Progenitor cell of endocrine pancreas (in vitro differentiated cells): ENCODE measurements around the gene STIL. TPM values are rescaled to one million over a fixed set of nuclear protein-coding genes. Genes with fewer than 3 reads are reported as not detected.

Experiments
- DNase-seq: peaks from one replicate; pipeline ENCODE4 v3.0.0; 2021; ENCODE audit warnings: low spot score; ENCODE audit not compliant: unreplicated experiment
- H3K27ac Mint-ChIP-seq: 2 replicates; pipeline ENCODE4 v1.8.0; 2021; ENCODE audit warnings: mild to moderate bottlenecking, moderate library complexity, mixed read lengths
- H3K27me3 Mint-ChIP-seq: 2 replicates; pipeline ENCODE4 v1.8.0; 2021; ENCODE audit warnings: mixed read lengths
- H3K36me3 Mint-ChIP-seq: 2 replicates; pipeline ENCODE4 v1.8.0; 2022; ENCODE audit warnings: mixed read lengths; ENCODE audit not compliant: insufficient read depth
- H3K4me1 Mint-ChIP-seq: 2 replicates; pipeline ENCODE4 v1.8.0; 2021; ENCODE audit warnings: low read depth, mixed read lengths
- H3K4me3 Mint-ChIP-seq: 2 replicates; pipeline ENCODE4 v1.8.0; 2021; ENCODE audit warnings: low read depth, mild to moderate bottlenecking, moderate library complexity, mixed read lengths
- H3K9me3 Mint-ChIP-seq: 2 replicates; pipeline ENCODE4 v1.8.0; 2021; ENCODE audit warnings: low read depth, mixed read lengths
- CTCF ChIP-seq: fragments of 200-600 bp; sonication (generic); IDR thresholded peaks from one replicate; pipeline ENCODE4 v1.5.0; 2021; ENCODE audit warnings: antibody characterized with exemption, mild to moderate bottlenecking; ENCODE audit not compliant: unreplicated experiment
- total RNA-seq: library from RNA; stranded (reverse); gene quantifications from 2 replicates; pipeline ENCODE4 v1.2.1, GENCODE V29; 2021

STIL gene
- total RNA-seq, 1 donor from 2014 or later, result 14.8 TPM

GRCh38 chr1:47229886-47230691 is 83.9 kb downstream of the STIL start:
- Mint-ChIP-seq H3K27ac (peak overlapping the region; percentile 58), H3K27me3 (peaks cover 93% of the 10 kb centered on the region), H3K36me3 (no peaks in the 10 kb centered on the region), H3K4me1 (peaks cover 9% of the 10 kb centered on the region), H3K9me3 (no peaks in the 10 kb centered on the region), H3K4me3 (no peak overlapping the region)
- no peak for DNase-seq
- TF ChIP-seq CTCF, result no peak

DNA sequence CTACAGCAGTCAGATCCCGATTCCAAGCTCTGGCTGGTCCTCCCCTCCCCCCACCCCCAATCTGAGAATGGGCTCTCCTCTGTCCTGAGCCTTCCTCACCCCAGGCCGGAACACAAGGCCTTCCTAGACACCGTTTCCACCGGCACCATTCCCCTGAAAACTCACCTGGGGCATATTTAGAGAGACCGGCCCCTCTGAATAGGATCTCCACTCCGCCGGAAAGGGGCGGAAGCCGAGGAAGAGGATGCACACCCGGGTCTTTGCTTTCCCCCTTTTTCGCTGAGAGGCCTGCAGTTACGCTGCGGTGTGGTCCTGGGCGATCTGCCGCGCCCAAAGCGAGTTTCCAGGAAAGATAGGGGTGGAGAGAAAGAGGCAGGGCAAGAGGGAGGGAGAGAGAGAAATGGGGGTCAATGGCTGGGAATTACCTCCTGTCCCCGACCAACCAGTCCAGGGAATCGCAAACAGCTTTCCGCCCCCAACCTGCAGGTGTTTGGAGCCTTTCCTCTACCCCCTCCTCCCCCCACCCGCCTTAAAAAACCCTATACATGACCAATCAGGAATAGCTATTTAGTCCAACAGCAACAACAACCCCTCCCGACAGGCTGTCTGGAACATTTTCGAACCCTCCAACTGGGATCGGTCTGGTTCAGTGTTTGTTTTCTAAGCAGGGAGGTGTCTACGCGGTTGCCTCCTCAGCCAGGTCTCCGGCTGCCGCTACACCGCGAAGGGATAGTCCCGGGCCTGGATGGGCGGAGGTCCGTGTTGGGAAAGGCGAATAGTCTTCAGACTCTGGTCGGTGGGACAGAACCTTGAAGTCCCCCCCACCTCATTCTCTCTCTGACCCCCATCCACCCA is 84.7 kb downstream of the STIL start:
- H3K27me3 Mint-ChIP-seq, result peaks cover 84% of the 10 kb centered on the region
- peaks cover 9% of the 10 kb centered on the region for H3K4me1 Mint-ChIP-seq
- no peak overlapping the region for H3K4me3 Mint-ChIP-seq
- no peak for TF ChIP-seq CTCF
- no peak overlapping the region for H3K27ac Mint-ChIP-seq
- no peaks in the 10 kb centered on the region for H3K36me3 Mint-ChIP-seq
- DNase-seq, result no peak
- H3K9me3 Mint-ChIP-seq, result no peaks in the 10 kb centered on the region

GRCh38 chr1:47228644-47229030 is 85.3 kb downstream of the STIL start:
- Mint-ChIP-seq H3K27ac (no peak overlapping the region), H3K4me3 (no peak overlapping the region), H3K9me3 (no peaks in the 10 kb centered on the region), H3K4me1 (peaks cover 9% of the 10 kb centered on the region), H3K36me3 (no peaks in the 10 kb centered on the region), H3K27me3 (peaks cover 78% of the 10 kb centered on the region)
- TF ChIP-seq CTCF, result no peak
- no peak for DNase-seq

DNA sequence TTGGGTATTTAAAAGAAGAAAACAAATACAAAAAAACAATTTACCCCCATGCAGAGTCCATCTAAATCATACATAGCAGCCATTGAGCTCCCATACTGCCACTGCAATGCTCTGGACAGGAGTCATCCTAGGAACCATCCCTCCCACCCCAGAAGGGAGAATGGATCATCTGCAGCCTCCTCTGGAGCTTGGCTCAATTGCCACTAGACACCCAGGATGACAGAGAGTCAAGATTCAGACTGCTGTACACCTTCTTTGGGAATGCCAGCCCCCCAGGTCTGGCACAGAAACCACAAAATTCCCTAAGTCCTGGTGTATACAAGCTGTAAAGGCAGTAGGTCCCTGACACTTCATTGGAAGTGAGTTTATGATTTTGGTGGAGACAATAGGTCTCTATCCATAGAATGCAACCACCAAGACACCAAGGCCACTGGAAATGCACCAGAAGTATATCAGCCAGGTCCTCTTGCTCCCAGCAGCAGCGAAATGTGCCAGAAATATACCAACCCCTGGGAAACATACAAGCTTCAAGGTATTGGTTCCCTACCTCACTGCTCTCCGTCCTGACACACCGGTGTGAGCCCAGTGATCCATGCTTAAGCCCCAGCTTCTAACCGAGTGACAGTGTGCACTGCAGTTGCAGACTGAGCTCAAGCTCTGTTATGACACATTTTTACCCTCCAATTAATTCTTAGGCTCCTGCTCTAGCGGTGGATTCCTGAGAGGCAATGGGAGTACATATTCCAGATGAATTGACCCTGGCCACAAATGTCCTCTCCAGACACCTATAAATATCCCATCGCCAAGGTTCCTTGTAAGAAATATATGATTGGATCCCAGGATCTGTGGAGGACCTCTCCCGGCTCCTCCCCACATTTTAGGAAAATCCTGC is 86.4 kb downstream of the STIL start:
- H3K27me3 Mint-ChIP-seq, result peaks cover 68% of the 10 kb centered on the region
- no peak for TF ChIP-seq CTCF
- H3K36me3 Mint-ChIP-seq, result no peaks in the 10 kb centered on the region
- H3K4me3 Mint-ChIP-seq, result no peak overlapping the region
- no peak for DNase-seq
- no peak overlapping the region for H3K27ac Mint-ChIP-seq
- H3K9me3 Mint-ChIP-seq, result no peaks in the 10 kb centered on the region
- peaks cover 8% of the 10 kb centered on the region for H3K4me1 Mint-ChIP-seq

GRCh38 chr1:47226839-47227215 is 87.1 kb downstream of the STIL start:
- peaks cover 6% of the 10 kb centered on the region for H3K4me1 Mint-ChIP-seq
- no peak overlapping the region for H3K27ac Mint-ChIP-seq
- H3K27me3 Mint-ChIP-seq, result peaks cover 62% of the 10 kb centered on the region
- DNase-seq, result no peak
- H3K36me3 Mint-ChIP-seq, result no peaks in the 10 kb centered on the region
- no peaks in the 10 kb centered on the region for H3K9me3 Mint-ChIP-seq
- H3K4me3 Mint-ChIP-seq, result no peak overlapping the region
- TF ChIP-seq CTCF, result no peak
